Cardiac muscle cell (in vitro differentiated cells and primary cell): ENCODE measurements around the gene COL5A3. TPM values are rescaled to one million over a fixed set of nuclear protein-coding genes. Genes with fewer than 3 reads are reported as not detected.

ENCODE experiments used
- DNase-seq, 2 donors: peaks; one replicate each; pipeline versions ENCODE4 v3.0.0 to v3.0.0-alpha.2; 2010 to 2017; ENCODE audit warnings: low read depth in 1 of 2, low spot score in 1 of 2
- H3K27ac ChIP-seq: fragments of 200-600 bp; sonication (generic); 2 replicates; pipeline ENCODE4 v1.5.1; 2016
- H3K27me3 ChIP-seq: fragments of 200-600 bp; sonication (generic); 2 replicates; pipeline ENCODE4 v1.6.0; 2016; ENCODE audit warnings: control low read depth
- H3K36me3 ChIP-seq: fragments of 200-600 bp; sonication (generic); 2 replicates; pipeline ENCODE4 v1.5.1; 2016; ENCODE audit warnings: control low read depth
- H3K4me1 ChIP-seq: fragments of 200-600 bp; sonication (generic); 2 replicates; pipeline ENCODE4 v1.8.1; 2017; ENCODE audit warnings: low read depth, mild to moderate bottlenecking, mixed run types
- H3K4me3 ChIP-seq: fragments of 200-600 bp; sonication (generic); 2 replicates; pipeline ENCODE4 v1.5.1; 2016; ENCODE audit warnings: mild to moderate bottlenecking
- H3K9me3 ChIP-seq: fragments of 200-600 bp; sonication (generic); 2 replicates; pipeline ENCODE4 v1.5.1; 2017; ENCODE audit warnings: low read depth, mild to moderate bottlenecking, control low read depth
- CTCF ChIP-seq: IDR thresholded peaks from 2 replicates; pipeline ENCODE4 v1.5.1; 2012; ENCODE audit warnings: low read depth, mild to moderate bottlenecking, low read length
- polyA plus RNA-seq: library from polyadenylated mRNA; unstranded; fragments of >200 nt; fragmentation: Nextera tagmentation; extraction: Ambion mirVana; gene quantifications from 2 replicates; pipeline ENCODE4 v1.2.1, GENCODE V29; 2016
- total RNA-seq: library from RNA; depleted of rRNA; stranded (reverse); fragments of >200 nt; gene quantifications from 2 replicates; pipeline ENCODE4 v1.2.3, GENCODE V29; 2016

Gene COL5A3
- total and polyA plus RNA-seq, 2 experiments from 2014 or later = 0.24 TPM; not detected in 1

- DNase-seq = no peak
- no peaks in the 10 kb centered on the region for H3K4me1 ChIP-seq
- no peak overlapping the region for H3K4me3 ChIP-seq
- H3K27me3 ChIP-seq = no peaks in the 10 kb centered on the region
- no peak overlapping the region for H3K27ac ChIP-seq
- no peak for TF ChIP-seq CTCF
- H3K9me3 ChIP-seq = no peaks in the 10 kb centered on the region
- no peaks in the 10 kb centered on the region for H3K36me3 ChIP-seq
These were observed 18.7 kb downstream of the COL5A3 start for GRCh38 chr19:9991425-9992191.

GRCh38 chr19:9989504-9989903 is 20.8 kb downstream of the COL5A3 start:
- Histone ChIP-seq H3K9me3 (no peaks in the 10 kb centered on the region), H3K36me3 (no peaks in the 10 kb centered on the region), H3K4me1 (no peaks in the 10 kb centered on the region), H3K27ac (no peak overlapping the region), H3K4me3 (no peak overlapping the region), H3K27me3 (no peaks in the 10 kb centered on the region)
- no peak for DNase-seq
- TF ChIP-seq CTCF = no peak

- peak in 1 of 2 donors; percentile 52 for DNase-seq
- TF ChIP-seq CTCF = no peak
- Histone ChIP-seq H3K9me3 (no peaks in the 10 kb centered on the region), H3K27ac (no peak overlapping the region), H3K4me1 (no peaks in the 10 kb centered on the region), H3K4me3 (no peak overlapping the region), H3K27me3 (no peaks in the 10 kb centered on the region), H3K36me3 (no peaks in the 10 kb centered on the region)
These were observed 23.5 kb downstream of the COL5A3 start for GRCh38 chr19:9986787-9987281.

GRCh38 chr19:9981406-9982260 is 28.7 kb downstream of the COL5A3 start:
- no peaks in the 10 kb centered on the region for H3K9me3 ChIP-seq
- no peak overlapping the region for H3K27ac ChIP-seq
- no peaks in the 10 kb centered on the region for H3K27me3 ChIP-seq
- no peaks in the 10 kb centered on the region for H3K4me1 ChIP-seq
- DNase-seq = no peak
- no peak for TF ChIP-seq CTCF
- no peaks in the 10 kb centered on the region for H3K36me3 ChIP-seq
- H3K4me3 ChIP-seq = no peak overlapping the region

- H3K4me1 ChIP-seq = no peaks in the 10 kb centered on the region
- H3K36me3 ChIP-seq = no peaks in the 10 kb centered on the region
- no peak overlapping the region for H3K4me3 ChIP-seq
- TF ChIP-seq CTCF = no peak
- no peak for DNase-seq
- H3K9me3 ChIP-seq = no peaks in the 10 kb centered on the region
- no peak overlapping the region for H3K27ac ChIP-seq
- H3K27me3 ChIP-seq = peaks cover 23% of the 10 kb centered on the region
These were observed 38.2 kb downstream of the COL5A3 start for GRCh38 chr19:9972103-9972502.
